GM19395 (cell line): ENCODE data around the gene PTGES.
"Not testable (repeated sequence)": the region's sequence is repeated elsewhere in the genome, so short reads cannot be mapped to it uniquely, and the experiment has no call there.

Experiments
- ATAC-seq: cut with Tn5 transposase; IDR thresholded peaks from one replicate; pipeline ENCODE4 v1.9.1; 2021; ENCODE audit warnings: mild to moderate bottlenecking, moderate library complexity; ENCODE audit not compliant: unreplicated experiment

PTGES gene

DNA sequence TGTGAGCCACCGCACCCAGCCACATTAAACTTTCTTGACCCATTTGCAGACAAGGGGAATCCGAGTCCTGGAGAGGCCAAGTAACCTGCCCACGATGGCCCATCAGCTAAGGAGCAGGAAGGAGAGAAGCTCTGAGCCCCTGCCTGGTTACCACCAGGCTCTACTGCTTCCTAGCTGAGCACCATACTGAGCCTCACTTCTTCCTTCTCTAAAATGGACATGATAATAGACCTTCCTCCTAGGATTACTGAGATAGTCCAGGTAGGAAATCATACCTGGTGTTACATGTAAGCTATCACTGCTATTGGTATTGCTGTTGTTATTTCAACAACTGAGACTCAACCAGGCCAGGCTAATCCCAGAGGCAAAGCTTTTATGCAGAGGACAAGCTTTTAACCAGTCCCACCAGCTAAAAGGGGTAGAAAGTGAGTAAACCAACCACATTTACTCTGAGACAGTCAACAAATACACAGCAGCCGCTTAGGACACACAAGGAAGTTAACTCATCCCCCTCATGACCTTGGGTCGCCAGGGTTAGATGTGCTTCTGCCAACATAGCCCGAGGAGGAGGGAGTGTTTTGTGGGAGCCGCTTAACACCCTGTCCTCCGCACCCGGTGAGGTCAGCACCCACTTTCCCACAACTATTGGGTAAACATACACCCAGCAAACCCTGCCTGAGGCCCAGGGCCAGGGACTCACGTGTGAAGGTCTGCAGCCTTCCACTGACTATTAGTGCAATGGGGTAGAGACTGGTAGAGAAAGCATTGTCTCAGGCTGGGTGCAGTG lies 20.6 kb upstream of the PTGES start:
- ATAC-seq: no peak

DNA sequence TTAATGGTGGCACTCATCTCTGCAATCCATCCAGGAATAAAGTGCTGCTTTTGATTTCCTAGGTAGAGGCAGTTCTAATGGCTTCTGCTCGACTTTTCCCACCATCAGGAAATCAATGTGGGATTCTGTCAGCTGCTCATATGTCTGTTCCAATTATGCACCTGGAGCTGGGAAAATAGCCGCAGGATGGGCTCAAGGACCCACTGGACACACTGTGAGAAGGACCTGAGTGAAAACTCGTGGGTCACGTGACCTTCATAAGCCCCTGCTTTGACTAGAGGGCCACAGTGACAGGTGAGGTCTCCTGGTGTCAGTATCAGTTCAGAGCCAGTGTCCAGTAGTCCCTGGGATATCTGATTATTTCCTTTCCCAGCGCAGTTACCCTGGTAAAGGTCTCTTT lies 17.9 kb upstream of the PTGES start:
- ATAC-seq: no peak

DNA sequence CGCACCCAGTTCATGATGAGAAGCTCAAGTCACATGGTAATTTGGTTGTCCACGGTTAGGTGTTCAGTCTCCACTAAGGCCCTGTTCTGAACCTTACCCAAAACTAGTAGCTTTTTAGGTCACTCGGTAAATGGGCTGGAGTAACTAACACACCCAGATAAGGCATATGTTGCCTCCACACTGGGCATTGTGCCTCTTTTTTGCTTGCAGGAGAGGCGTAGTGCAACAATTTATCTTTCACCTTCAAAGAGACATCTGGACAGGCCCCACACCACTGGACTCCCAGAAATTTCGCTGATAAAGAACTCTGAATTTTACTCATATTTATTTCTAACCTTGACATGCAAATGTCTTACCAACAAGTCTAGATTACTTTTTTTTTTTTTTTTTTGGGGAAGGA lies 16.8 kb upstream of the PTGES start:
- no peak for ATAC-seq

DNA sequence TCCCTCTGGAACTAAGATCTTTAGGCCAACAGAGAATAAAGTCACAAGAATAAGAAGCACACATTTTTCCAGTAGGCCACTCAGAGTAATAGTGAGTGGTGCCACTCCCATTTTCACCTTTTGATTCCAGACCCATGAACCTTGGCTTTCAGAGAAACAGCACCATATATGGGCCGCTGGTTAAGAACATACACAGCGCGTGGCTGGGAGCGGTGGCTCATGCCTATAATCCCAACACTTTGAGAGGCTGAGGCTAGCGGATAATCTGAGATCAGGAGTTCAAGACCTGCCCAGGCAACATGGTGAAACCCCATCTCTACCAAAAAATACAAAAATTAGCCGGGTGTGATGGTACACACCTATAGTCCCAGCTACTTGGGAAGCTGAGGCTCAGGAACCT lies 15.6 kb upstream of the PTGES start:
- no peak for ATAC-seq

DNA sequence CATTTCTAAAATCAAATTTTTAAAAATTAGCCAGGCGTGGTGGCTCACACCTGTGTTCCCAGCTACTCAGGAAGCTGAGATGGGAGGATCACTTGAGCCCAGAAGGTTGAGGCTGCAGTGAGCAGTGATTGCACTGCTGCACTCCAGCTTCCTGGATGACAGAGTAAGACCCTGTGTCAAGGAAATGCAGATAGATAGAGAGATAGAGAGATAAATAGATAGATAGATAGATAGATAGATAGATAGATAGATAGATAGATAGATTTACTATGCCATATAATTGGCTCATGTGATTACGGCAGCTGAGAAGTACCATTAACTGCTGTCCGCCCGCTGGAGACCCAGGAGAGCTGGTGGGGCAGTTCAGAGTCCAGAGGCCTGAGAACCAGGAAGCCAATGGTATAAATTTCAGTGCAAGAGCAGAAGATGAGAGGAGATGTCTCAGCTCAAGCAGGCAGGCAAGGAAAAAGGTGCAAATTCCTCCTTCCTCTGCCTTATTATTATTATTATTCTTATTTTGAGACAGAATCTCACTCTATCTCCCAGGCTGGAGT lies 13.0 kb upstream of the PTGES start:
- ATAC-seq: no peak

DNA sequence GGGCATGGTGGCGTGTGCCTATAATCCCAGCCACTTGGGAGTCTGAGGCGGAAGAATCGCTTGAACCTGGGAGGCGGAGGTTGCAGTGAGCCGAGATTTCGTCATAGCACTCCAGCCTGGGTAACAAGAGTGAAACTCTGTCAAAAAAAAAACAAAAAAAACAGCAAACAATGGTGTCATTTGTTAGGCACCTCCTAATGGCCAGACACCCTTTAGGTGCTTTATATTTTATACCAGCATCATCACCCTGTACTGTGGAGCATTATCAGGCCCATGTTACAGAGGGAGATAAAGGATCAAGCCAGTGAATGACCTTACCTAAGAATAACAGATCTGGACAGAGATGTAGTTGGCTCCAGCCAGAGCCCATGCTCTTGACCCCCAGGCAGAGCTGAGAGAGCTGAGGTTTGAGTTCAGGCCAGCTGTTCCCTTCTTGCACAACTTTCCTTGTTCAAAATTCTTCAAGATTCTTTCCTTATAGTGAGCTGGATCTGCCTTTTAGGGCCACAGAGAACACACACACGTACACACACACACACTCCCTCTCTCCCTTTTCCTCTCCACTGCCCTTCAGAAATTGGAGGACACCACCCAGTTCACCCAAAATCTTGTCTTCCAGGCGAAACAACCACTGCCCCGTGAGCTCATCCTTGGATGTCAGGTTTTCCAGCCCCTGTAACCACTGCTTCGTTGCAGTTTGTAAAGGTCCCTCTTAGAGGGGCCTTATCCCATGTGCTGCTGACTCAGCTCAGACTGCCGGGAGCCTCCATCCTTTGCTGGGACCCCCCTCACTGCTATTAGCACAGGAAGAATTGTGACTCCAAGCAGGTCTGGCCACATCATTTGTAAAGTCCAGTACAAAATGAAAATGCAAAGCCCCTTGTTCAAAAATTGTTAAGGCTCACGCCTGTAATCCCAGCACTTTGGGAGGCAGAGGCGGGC lies 10.4 kb upstream of the PTGES start:
- no peak for ATAC-seq

DNA sequence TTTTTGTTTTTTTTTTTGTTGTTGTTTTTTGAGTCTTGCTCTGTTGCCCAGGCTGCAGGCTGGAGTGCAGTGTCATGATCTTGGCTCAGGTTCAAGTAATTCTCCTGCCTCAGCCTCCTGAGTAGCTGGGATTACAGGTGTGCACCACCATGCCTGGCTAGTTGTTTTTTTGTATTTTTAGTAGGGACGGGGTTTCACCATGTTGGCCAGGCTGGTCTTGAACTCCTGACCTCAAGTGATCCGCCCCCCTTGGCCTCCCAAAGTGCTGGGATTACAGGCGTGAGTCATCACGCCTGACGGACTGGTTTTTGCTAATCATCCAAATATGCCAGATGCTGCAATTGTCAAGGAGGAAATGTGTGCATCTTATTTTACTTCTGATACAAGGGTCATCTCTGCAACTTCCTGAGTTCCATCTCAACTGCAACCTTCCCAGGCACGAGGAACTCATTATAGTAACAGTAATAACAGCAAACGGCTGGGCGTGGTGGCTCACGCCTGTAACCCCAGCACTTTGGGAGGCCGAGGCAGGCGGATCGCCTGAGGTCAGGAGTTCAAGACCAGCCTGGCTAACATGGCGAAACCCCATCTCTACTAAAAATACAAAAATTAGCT lies 9.6 kb upstream of the PTGES start:
- ATAC-seq: not testable (repeated sequence)

DNA sequence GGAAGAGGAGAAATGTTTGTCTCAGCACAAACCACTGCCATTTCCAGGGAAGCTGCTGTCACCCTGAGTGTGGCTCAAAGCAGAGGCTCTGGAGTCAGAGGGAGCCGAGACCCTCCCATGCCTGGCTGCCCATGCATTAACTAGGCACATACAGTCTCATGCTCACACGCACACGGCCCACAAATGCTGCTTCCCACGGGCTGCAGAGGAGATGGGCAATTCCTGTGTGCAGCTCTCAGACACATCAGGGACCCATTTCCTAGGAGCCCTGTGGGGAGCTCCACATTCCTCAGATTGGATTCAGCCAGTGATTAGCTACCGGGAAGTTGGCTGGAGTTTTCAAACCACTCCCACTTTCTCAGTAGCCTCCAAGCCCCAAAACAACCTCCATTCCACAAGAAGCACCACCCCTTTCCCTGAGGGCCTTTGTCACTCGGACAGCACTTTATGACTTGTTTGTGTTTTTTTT lies 9.1 kb upstream of the PTGES start:
- ATAC-seq: no peak

DNA sequence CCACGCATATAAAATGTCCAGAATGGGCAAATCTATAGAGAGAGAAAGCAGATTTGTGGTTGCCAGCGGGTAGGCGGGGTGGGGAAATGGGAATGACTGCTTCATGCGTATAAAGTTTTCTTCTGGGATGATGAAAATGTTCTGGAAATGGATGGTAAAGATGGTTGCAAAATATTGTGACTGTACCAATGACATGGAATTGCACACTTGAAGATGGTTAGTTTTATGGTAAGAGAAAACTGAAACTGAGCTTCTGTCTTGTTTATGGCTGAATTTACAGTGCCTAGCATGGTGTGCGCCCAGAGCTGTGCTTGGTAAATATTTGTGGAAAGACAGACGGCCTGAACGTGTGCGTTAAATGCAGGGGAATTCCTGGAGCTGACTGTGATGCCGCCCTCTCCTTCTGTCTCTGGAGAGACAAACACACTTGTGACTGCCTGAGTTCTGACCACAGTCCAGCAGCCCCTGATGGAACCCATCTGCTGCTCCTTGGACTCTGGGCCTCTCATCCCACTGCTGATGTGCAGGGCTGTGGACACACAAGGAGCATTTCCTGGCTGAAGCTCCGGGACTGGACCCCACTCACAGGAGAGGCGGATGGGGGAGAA lies 8.6 kb upstream of the PTGES start:
- ATAC-seq: no peak

DNA sequence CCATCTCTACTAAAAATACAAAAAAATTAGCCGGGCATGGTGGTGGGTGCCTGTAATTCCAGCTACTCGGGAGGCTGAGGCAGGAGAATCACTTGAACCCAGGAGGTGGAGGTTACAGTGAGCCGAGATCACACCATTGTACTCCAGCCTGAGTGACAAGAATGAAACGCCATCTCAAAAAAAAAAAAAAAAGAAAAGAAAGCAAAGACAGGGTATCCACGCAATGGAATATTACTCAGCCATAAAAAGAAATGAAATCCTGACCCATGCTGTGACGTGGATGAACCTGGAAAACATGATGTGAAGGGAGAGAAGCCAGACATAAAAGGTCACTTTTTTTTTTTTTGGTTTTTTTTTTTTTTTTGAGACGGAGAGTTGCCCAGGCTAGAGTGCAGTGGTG lies 7.9 kb upstream of the PTGES start:
- not testable (repeated sequence) for ATAC-seq

DNA sequence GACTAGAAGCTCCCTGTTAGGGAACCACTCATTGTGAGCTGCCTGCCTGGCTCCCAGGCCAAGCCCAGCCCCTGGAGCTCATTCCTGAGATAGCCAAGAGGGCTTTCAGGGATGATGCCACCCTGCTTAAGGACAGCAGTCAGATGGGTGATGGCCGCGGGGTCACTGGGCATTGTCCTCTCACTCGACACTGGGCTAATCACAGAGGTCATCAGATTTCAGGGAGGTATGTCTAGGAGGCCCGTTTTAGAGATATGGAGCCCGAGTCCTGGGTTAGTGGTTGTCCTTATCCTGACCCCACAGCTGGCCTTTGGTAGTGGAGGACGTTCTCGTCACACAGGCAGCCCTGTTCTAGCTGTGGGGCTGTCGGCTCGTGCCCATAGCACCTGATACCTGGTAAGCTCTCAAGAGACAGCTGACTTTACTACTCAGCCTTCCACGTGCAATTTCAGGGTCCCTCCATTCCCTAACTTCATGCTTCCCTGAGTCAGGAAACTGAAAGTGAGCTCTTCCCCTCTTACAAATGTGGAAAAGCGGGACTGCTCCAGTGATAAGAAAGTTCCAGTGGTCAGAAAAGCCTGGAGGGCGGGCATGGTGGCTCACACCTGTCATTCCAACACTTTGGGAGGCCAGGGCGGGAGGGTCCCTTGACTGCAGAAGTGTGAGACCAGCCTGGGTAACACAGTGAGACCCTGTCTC lies 7.1 kb upstream of the PTGES start:
- ATAC-seq: no peak

DNA sequence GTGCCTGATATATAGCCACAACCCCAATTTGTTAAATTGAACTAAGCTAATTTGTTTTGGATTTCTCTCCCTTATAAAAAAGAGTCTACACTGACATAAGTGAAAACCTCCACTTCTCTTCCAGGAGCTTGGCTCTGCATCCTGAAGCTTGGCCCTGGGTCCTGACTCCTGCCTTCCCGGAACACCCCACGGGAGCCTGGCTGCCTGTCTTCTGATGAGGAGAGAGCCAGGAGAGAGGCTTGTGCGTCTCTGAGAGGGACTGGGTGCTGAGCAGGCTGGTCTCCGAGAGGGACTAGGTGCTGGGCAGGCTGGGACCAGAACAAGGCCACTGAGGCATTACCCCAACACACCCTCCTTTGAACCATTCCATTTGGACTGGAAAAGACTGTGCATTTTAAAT lies 6.5 kb upstream of the PTGES start:
- ATAC-seq: no peak

DNA sequence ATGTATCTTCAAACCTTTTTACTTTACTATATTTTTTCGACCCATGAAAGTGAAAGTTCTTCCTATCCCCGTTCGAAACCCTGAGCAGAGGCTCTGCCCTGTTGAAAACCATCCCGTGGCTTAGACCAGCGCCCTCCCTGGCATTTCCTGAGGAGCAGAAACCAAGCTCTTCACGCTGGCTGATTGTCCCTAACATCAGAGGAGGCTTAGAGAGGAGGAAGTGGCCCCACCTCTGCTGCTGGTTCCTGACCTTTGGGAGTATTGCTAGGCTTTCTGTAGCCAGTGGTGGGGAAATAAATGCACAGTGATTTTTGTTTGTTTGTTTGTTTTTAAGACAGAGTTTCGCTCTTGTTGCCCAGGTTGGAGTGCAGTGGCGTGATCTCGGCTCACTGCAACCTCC lies 4.2 kb upstream of the PTGES start:
- ATAC-seq: no peak

DNA sequence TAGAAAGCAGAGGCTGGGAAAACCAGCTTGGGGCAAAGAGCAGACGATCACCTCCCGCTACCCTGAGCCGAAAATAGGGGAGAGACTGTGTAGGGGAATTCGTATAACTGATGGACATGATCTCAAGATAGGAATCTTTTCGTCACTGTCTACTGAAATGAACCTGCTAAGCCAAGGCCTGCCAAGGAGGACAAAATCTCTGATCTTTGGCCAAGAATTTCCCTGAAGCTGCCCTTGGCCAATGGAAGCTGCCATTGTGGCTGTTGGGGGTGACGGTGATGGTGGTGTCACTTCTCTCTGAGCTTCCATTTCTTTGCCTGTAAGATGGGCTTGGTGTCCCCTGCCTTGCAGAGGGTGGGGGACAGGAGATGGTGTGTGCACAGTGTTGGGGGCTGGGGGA lies 3.3 kb upstream of the PTGES start:
- ATAC-seq: no peak

DNA sequence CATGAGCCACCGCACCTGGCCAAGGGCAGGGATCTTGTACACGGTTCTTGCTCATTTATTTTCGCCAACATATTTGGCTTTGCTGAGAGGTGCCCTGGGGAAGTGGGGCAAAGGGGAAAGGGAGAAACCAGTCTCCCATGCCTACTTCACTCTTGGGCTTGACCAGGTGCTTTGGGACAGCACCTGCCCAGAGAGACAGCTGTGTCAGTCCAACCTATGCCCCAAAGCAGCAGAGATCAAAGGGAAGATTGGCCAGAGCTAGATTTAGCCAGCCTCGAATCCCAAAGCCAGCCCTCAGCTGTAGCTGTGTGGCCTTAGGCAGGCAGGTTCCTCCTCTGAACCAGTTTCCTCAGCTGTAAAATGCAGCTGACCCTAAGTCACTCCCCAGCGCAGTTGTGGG lies 2.3 kb upstream of the PTGES start:
- no peak for ATAC-seq

DNA sequence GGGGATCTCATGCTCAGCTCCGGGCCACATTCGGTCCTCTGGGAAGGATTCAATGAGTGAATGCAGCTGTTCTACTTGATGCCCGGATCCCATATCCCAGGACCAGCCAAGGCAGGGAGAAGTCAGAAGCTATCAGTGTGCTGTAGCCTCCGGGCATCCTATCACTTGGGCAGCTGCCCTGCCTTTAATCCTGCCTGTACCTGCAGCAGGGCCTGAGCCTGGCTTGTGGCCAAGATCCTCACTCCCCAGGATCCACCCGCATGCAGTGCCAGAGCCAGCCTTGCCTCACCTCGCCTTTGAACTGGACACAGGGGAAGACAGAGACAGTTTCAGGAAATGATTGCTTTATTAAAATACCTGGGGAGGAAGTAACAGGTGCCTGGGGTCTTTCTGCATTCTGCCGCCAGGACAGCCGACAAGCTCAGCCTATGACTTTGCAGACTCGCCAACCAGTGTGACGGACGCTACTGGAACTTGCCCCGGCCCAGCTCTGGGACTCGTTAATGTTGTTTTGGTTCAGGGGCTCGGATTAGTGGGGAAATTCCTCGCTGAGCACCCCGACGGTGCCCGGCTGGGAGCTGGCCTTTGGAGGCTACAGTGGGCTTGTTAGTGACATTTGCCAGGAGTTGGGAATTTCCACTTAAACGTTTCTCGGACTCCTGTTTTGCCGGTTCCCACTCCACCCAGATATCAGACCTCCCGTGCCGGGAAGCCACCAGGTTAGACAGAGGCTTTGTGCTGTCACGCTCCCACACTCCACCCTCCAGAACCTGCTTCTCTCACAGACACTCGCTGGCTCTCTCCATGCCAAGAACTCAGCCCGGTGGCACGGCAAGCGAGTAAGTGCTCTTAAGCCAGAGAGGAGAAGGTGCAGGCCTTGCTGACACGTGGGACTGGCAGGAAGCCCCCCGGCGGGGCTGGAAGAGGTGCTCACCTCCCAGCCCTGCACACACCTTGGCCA lies 721 bp downstream of the PTGES start:
- no peak for ATAC-seq

DNA sequence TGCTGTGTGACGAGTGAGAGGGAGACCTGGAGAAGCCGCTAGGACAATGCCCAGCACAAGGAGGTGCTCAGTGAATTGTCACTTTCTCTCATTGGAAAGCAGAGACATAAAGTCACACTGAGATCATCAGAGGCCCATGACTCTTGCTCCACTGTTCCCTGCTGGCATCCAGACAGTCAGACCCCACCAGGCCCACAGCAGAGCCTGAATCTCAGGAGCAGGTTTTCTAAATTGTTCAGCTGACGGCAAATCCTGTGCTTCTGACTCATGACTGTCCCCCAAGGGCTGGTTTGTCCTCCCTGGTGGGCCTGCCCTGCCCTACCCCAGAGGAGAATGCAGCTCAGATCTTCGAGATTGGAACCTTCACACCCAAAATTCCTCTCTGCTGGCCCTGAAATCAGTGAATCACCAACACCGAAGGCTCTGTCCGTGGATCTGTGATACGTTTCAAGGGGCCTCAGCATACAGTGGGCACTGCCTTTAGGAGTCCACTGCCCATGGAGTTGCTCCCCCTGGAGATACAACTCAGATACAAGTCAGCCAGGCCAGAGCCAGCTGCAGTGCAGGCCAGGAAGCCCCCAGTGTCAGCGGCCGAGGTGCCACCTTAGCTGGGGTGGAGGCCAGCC lies 2.7 kb downstream of the PTGES start:
- no peak for ATAC-seq

DNA sequence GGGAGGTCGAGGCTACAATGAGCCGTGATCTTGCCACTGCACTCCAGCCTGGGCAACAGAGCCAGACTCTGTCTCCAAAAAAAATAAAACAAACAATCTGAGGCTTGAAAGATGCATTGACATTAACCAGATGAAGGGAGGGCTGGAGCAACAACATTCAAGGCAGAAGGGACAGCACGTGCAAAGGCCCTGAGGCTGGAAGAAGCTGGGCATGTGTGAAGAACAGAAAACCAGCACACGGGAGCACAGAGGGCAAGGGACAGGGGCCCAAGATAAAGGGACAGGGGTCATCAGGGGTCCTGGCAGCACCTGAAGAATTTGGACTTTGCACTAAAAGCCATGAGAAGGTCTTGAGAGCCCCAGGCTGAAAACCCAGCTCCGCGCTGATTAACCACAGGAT lies 3.3 kb downstream of the PTGES start:
- no peak for ATAC-seq

DNA sequence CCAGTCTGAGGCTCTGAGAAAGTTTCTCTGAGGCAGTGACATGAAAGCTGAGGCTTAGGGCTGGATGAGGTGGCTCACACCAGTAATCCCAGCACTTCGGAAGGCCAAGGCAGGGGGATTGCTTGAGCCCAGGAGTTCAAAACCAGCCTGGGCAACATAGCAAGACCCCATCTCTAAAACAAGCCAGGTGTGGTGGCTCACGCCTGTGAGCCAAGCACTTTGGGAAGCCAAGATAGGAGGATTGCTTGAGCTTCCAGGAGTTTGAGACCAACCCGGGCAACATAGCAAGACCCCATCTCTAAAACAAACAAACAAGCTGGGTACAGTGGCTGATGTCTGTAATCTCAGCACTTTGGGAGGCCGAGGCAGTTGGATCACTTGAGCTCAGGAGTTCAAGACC lies 3.8 kb downstream of the PTGES start:
- not testable (repeated sequence) for ATAC-seq
